K562 (cell line): ENCODE measurements around the gene FOXK2. TPM values are rescaled to one million over a fixed set of nuclear protein-coding genes. Genes with fewer than 3 reads are reported as not detected.
"Not testable (repeated sequence)": the region's sequence is repeated elsewhere in the genome, so short reads cannot be mapped to it uniquely, and the experiment has no call there.

Experiments
- ATAC-seq: fragments of 200-7000 bp; cut with Tn5 transposase; 3 replicates; pipeline ENCODE4 v1.9.1; 2020; ENCODE audit warnings: moderate library complexity
- BruUV-seq: library from RNA; stranded (reverse); fragments of 400-500 nt; replicated peaks from 2 replicates; lab custom pipeline; 2021; lab: Mats Ljungman, UMichigan
- CTCF ChIA-PET: fragments of 300-600 bp; formaldehyde crosslinking; extraction: SDS; loops from one replicate; lab custom pipeline; 2021; ENCODE audit warnings: low intra/inter-chr PET ratio; lab: Yijun Ruan, JAX
- POLR2A ChIA-PET: fragments of 300-600, 350-650 bp; sonication (Branson Sonifier 250); formaldehyde crosslinking; extraction: SDS; loops from one replicate; lab custom pipeline; 2021; ENCODE audit warnings: antibody characterized with exemption, inconsistent platforms; lab: Yijun Ruan, JAX
- DNase-seq, 4 experiments: peaks; one replicate each; pipeline versions ENCODE4 v3.0.0 to v3.0.0-alpha.2; 2011 to 2018; ENCODE audit warnings: low spot score in 3 of 4, mixed read lengths in 3 of 4; ENCODE audit errors: extremely low read depth in 1 of 4
- FAIRE-seq: peaks from 2 replicates; lab custom pipeline; 2011; peaks lifted over from hg19 to GRCh38; lab: Jason Lieb, UNC
- H2AFZ ChIP-seq: 2 replicates; pipeline ENCODE4 v1.6.0; 2011; ENCODE audit warnings: low read depth, low read length, control low read depth, inconsistent platforms
- H3K27ac ChIP-seq: fragments of 200-600 bp; 3 replicates; pipeline ENCODE4 v1.8.0; 2011; ENCODE audit warnings: low read depth, mild to moderate bottlenecking, control low read depth, inconsistent platforms, low read length, moderate library complexity, mixed read lengths; ENCODE audit errors: extremely low read depth
- H3K27me3 ChIP-seq, 2 experiments: fragments of 300-600 bp in 1 of 2; 2 replicates in 1 of 2; 3 replicates in 1 of 2; pipeline versions ENCODE4 v1.6.0 to v1.8.0; 2011; ENCODE audit warnings: inconsistent platforms in 2 of 2, low read length in 2 of 2, mild to moderate bottlenecking in 1 of 2, mixed read lengths in 1 of 2, moderate library complexity in 1 of 2; ENCODE audit not compliant: control insufficient read depth in 2 of 2, insufficient read depth in 2 of 2
- H3K36me3 ChIP-seq: fragments of 300-600 bp; 3 replicates; pipeline ENCODE4 v1.8.0; 2011; ENCODE audit warnings: mild to moderate bottlenecking, low read length, inconsistent platforms; ENCODE audit not compliant: control insufficient read depth, insufficient read depth
- H3K4me1 ChIP-seq, 2 experiments: fragments of 200-600 bp in 1 of 2; replicated peaks in 1 of 2; 2 replicates in 1 of 2; 3 replicates in 1 of 2; pipeline versions ENCODE4 v1.5.1 to v1.8.0; 2011; ENCODE audit warnings: inconsistent platforms in 2 of 2, low read length in 2 of 2, mild to moderate bottlenecking in 1 of 2, mixed read lengths in 1 of 2, moderate library complexity in 1 of 2; ENCODE audit not compliant: control insufficient read depth in 2 of 2, insufficient read depth in 2 of 2
- H3K4me2 ChIP-seq: 2 replicates; pipeline ENCODE4 v1.6.1; 2011; ENCODE audit warnings: low read length, control low read depth, inconsistent platforms, mixed read lengths; ENCODE audit not compliant: insufficient read depth
- H3K4me3 ChIP-seq: fragments of 200-600 bp; sonication (generic), shearing (Covaris generic); 2 replicates; pipeline ENCODE4 v1.5.1; 2016; ENCODE audit warnings: control low read depth, inconsistent platforms
- H3K79me2 ChIP-seq: fragments of 200-600 bp; 3 replicates; pipeline ENCODE4 v1.8.0; 2011; ENCODE audit warnings: low read length, inconsistent platforms; ENCODE audit not compliant: control insufficient read depth, insufficient read depth
- H3K9ac ChIP-seq, 2 experiments: 2 replicates each; pipeline versions ENCODE4 v1.6.0 to v1.6.1; 2011; ENCODE audit warnings: low read depth in 2 of 2, low read length in 2 of 2, control low read depth in 1 of 2, inconsistent platforms in 1 of 2, mild to moderate bottlenecking in 1 of 2, mixed read lengths in 1 of 2; ENCODE audit not compliant: insufficient read depth in 1 of 2
- H3K9me1 ChIP-seq: one replicate; pipeline ENCODE4 v1.6.0; 2011; ENCODE audit warnings: inconsistent platforms, mild to moderate bottlenecking, low read length, moderate library complexity; ENCODE audit not compliant: control insufficient read depth, insufficient read depth
- H3K9me3 ChIP-seq: replicated peaks from 2 replicates; pipeline ENCODE4 v1.5.1; 2011; ENCODE audit warnings: low read depth, low read length, inconsistent platforms; ENCODE audit not compliant: control insufficient read depth, insufficient read depth
- H4K20me1 ChIP-seq: replicated peaks from 2 replicates; pipeline ENCODE4 v1.6.1; 2011; ENCODE audit warnings: low read length, inconsistent platforms, mixed read lengths; ENCODE audit not compliant: control insufficient read depth, insufficient read depth
- CXXC5 ChIP-seq: fragments of 250-450 bp; sonication (Bioruptor Pico); IDR thresholded peaks from 2 replicates; pipeline ENCODE4 v1.8.0; 2022; ENCODE audit warnings: inconsistent platforms, mild to moderate bottlenecking, moderate library complexity
- DPF2 ChIP-seq: fragments of 450-650 bp; IDR thresholded peaks from 2 replicates; pipeline ENCODE4 v1.6.1; 2016
- ETV6 ChIP-seq, 3 experiments: fragments of 150-350 bp in 1 of 3; sonication (generic) in 1 of 3; formaldehyde crosslinking in 1 of 3; IDR thresholded peaks; 2 replicates each; pipeline versions ENCODE4 v1.6.1 to v1.8.0; 2014 to 2022; ENCODE audit warnings: borderline replicate concordance in 2 of 3, low read depth in 2 of 3, antibody characterized with exemption in 1 of 3, low read length in 1 of 3, mild to moderate bottlenecking in 1 of 3, missing genetic modification reagents in 1 of 3
- POLR2G ChIP-seq: fragments of 200-400 bp; formaldehyde crosslinking; IDR thresholded peaks from 2 replicates; pipeline ENCODE4 v1.6.1; 2017; ENCODE audit warnings: low read depth, mild to moderate bottlenecking, antibody characterized with exemption, low read length, moderate library complexity
- U2AF1 ChIP-seq: fragments of 200-400 bp; formaldehyde crosslinking; optimal IDR thresholded peaks from 2 replicates; pipeline ENCODE3; 2017; ENCODE audit warnings: mild to moderate bottlenecking, low read depth, low read length, moderate library complexity
- ZBTB7A ChIP-seq: IDR thresholded peaks from 2 replicates; pipeline ENCODE4 v1.6.1; 2011; ENCODE audit warnings: low read depth, mild to moderate bottlenecking, low read length, moderate library complexity, borderline replicate concordance; ENCODE audit not compliant: control insufficient read depth
- ZC3H4 ChIP-seq: sonication (generic); formaldehyde crosslinking; IDR thresholded peaks from 2 replicates; pipeline ENCODE4 v1.9.0; 2021; ENCODE audit warnings: missing genetic modification reagents, borderline replicate concordance
- WGBS: fragments of 100-300 bp; shearing (Covaris generic); methylation state at CpG from one replicate; pipeline ENCODE4 v1.1.6; 2016; ENCODE audit warnings: low coverage, mixed read lengths; ENCODE audit not compliant: insufficient coverage; ENCODE audit errors: missing lambda C conversion rate; 5-methylcytosine and 5-hydroxymethylcytosine counted together
- in situ Hi-C: fragments of 300-500 bp; cut with MboI; formaldehyde crosslinking; loops from 4 replicates; pipeline ENCODE4 v1.15.0; 2018; ENCODE audit warnings: inconsistent platforms, mixed read lengths
- intact Hi-C: fragments of 100-400 bp; cut with micrococcal nuclease; formaldehyde crosslinking; loops from 2 replicates; pipeline ENCODE4 v1.14.2; 2022
- polyA plus RNA-seq, 8 experiments: library from polyadenylated mRNA; depleted of rRNA in 4 of 8; stranded (reverse) in 5 of 8; unstranded in 3 of 8; fragments of >200 nt; fragmentation: Nextera tagmentation in 2 of 8; fragmentation: Illumina TruSeq in 1 of 8; extraction: Ambion mirVana in 2 of 8; extraction: Trizol in 1 of 8; gene quantifications; 2 replicates each; pipeline versions ENCODE4 v1.2.1 to v1.2.3, GENCODE V29; 2011 to 2014; ENCODE audit warnings: inconsistent platforms in 1 of 8, missing spikeins in 1 of 8
- total RNA-seq, 7 experiments: library from RNA; depleted of rRNA in 6 of 7; stranded (reverse); fragments of >200 nt in 6 of 7; fragmentation: Illumina TruSeq in 2 of 7; extraction: Trizol in 2 of 7; gene quantifications; 2 replicates each; pipeline versions ENCODE4 v1.2.1 to v1.2.3, GENCODE V29; 2011 to 2021; ENCODE audit warnings: low replicate concordance in 1 of 7
- TF ChIP-seq, protein P1 (sequence below): fragments of 450-650 bp; formaldehyde crosslinking; IDR thresholded peaks from 2 replicates; pipeline ENCODE4 v1.4.0; 2020; ENCODE audit warnings: mild to moderate bottlenecking, mixed read lengths

FOXK2 gene
- total and polyA plus RNA-seq, 9 of the 15 experiments (the other 6 are each of a cell fraction or from before 2014, with no cell fraction given), result 3.0 to 86.0 (median 44.1) TPM

GRCh38 chr17:82585935-82586575 lies 66.5 kb downstream of the FOXK2 start:
- WGBS, result 90% methylated on average over 15 of the region's 23 CpGs
- peak; percentile 99 for FAIRE-seq
- H3K9me3 ChIP-seq, H3K27ac ChIP-seq, H3K27me3 ChIP-seq, H2AFZ ChIP-seq, POLR2A ChIA-PET, H4K20me1 ChIP-seq, CTCF ChIA-PET, ATAC-seq, H3K4me2 ChIP-seq, BruUV-seq, intact Hi-C loops, DNase-seq, H3K9ac ChIP-seq, H3K4me3 ChIP-seq, in situ Hi-C loops, H3K9me1 ChIP-seq: not testable (repeated sequence)
- Histone ChIP-seq H3K4me1 (peaks cover 0 to 14% of the 10 kb centered on the region in 2 experiments; a peak in 1 of 5 replicates), H3K79me2 (peaks cover 13% of the 10 kb centered on the region), H3K36me3 (peaks cover 85% of the 10 kb centered on the region)
- TF ChIP-seq POLR2G (peak; percentile 43; the same call in 1 of the 2 replicates), ZBTB7A (peak; percentile 36; the same call in 1 of the 2 replicates)

- BruUV-seq, result no TSS peak
- ChIA-PET CTCF (no interaction called here), POLR2A (no interaction called here)
- Histone ChIP-seq H3K79me2 (peaks cover 12% of the 10 kb centered on the region), H3K27ac (no peak overlapping the region), H3K36me3 (peaks cover 90% of the 10 kb centered on the region), H3K9me3 (no peaks in the 10 kb centered on the region), H3K4me2 (no peak overlapping the region), H3K4me3 (no peak overlapping the region), H3K9ac (no peak overlapping the region), H3K4me1 (peaks cover 0 to 19% of the 10 kb centered on the region in 2 experiments; a peak in 2 of 5 replicates), H2AFZ (no peak overlapping the region), H4K20me1 (no peaks in the 10 kb centered on the region), H3K27me3 (no peaks in the 10 kb centered on the region), H3K9me1 (peaks cover 2% of the 10 kb centered on the region)
- intact Hi-C loops, result no loop called here
- 91% methylated on average over 21 of the region's 21 CpGs for WGBS
- no peak for FAIRE-seq
- ATAC-seq, result no peak
- in situ Hi-C loops, result no loop called here
- DNase-seq, result no peak
- TF ChIP-seq CXXC5 (CRISPR knock-in tag), result no peak
- TF ChIP-seq U2AF1, result no peak
- TF ChIP-seq ZC3H4 (CRISPR knock-in tag), result no peak
- TF ChIP-seq, protein P1, sequence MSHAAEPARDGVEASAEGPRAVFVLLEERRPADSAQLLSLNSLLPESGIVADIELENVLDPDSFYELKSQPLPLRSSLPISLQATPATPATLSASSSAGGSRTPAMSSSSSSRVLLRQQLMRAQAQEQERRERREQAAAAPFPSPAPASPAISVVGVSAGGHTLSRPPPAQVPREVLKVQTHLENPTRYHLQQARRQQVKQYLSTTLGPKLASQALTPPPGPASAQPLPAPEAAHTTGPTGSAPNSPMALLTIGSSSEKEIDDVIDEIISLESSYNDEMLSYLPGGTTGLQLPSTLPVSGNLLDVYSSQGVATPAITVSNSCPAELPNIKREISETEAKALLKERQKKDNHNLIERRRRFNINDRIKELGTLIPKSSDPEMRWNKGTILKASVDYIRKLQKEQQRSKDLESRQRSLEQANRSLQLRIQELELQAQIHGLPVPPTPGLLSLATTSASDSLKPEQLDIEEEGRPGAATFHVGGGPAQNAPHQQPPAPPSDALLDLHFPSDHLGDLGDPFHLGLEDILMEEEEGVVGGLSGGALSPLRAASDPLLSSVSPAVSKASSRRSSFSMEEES (CRISPR knock-in tag), result no peak
- TF ChIP-seq DPF2, result no peak
- no peak for TF ChIP-seq ETV6 (IDR thresholded peaks at IDR 0.05; ENCODE audit: borderline replicate concordance in 1 of 2, low read depth in 2 of 2, low read length in 1 of 2)
- TF ChIP-seq ETV6 (CRISPR knock-in tag; IDR thresholded peaks at IDR 0.05; ENCODE audit: borderline replicate concordance), result no peak
These were observed 67.2 kb downstream of the FOXK2 start for GRCh38 chr17:82586576-82587233.
